ENCODE results near the gene ARV1.

Gene ARV1

DNA sequence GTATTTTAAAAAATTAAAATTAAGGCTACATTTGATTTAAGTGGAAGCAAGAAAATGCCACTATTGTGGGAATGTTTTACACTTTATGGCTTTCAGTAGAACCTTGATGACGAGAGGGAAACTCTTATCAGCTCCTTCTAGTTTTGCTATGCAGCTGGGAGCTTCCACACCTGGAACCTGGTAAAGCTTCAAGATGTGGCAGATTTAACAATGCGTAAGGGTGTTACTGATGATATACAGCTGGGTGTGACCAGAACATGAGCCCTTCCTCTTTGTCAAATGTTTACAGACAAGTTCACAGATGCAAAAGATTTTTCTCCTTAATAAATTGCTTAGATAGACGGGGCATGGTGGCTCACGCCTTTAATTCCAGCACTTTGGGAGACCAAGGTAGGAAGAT, 20.5 kb upstream of the ARV1 start:
- no peak for TF ChIP-seq SNAI2 (CRISPR knock-in tag; IDR thresholded peaks at IDR 0.05)
- no peak for TF ChIP-seq GLIS3 (CRISPR knock-in tag; IDR thresholded peaks at IDR 0.05)
- no peak for TF ChIP-seq PATZ1 (CRISPR knock-in tag; IDR thresholded peaks at IDR 0.05; ENCODE audit: borderline replicate concordance)
- TF ChIP-seq ISL1 (CRISPR knock-in tag; IDR thresholded peaks at IDR 0.05) = no peak
- no peak for TF ChIP-seq TOX (CRISPR knock-in tag; IDR thresholded peaks at IDR 0.05; ENCODE audit: borderline replicate concordance)
- no peak for ATAC-seq

GRCh38 chr1:230964896-230965295, 14.0 kb upstream of the ARV1 start:
- TF ChIP-seq PATZ1 (CRISPR knock-in tag; IDR thresholded peaks at IDR 0.05; ENCODE audit: borderline replicate concordance) = no peak
- no peak for TF ChIP-seq ZNF565 (CRISPR knock-in tag; conservative IDR thresholded peaks at IDR 0.05; ENCODE audit: low read depth)
- ATAC-seq = no peak

DNA sequence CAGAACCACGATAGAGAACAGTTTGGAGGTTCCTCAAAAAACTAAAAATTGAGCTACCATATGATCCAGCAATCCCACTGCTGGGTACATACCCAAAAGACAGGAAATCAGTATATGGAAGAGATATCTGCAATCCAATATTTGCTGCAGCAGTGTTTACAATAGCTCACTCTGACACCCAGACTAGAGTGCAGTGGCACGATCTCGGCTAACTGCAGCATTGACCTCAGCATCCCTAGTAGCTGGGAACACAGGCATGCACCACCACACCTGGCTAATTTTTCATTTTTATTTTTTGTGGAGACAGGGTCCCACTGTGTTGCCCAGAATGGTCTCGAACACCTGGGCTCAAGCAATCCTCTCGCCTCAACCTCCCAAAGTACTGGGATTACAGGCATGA, 13.4 kb upstream of the ARV1 start:
- ATAC-seq = no peak

More for the DNA sequence above, 13.4 kb upstream of the ARV1 start:
- TF ChIP-seq, protein P1, sequence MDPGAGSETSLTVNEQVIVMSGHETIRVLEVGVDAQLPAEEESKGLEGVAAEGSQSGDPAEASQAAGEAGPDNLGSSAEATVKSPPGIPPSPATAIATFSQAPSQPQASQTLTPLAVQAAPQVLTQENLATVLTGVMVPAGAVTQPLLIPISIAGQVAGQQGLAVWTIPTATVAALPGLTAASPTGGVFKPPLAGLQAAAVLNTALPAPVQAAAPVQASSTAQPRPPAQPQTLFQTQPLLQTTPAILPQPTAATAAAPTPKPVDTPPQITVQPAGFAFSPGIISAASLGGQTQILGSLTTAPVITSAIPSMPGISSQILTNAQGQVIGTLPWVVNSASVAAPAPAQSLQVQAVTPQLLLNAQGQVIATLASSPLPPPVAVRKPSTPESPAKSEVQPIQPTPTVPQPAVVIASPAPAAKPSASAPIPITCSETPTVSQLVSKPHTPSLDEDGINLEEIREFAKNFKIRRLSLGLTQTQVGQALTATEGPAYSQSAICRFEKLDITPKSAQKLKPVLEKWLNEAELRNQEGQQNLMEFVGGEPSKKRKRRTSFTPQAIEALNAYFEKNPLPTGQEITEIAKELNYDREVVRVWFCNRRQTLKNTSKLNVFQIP (CRISPR knock-in tag; IDR thresholded peaks at IDR 0.05; ENCODE audit: borderline replicate concordance, low read depth) = no peak
- TF ChIP-seq ZC3H10 (CRISPR knock-in tag; IDR thresholded peaks at IDR 0.05) (no peak), CSDC2 (CRISPR knock-in tag; IDR thresholded peaks at IDR 0.05) (no peak), TOX (CRISPR knock-in tag; IDR thresholded peaks at IDR 0.05; ENCODE audit: borderline replicate concordance) (no peak), BACH2 (CRISPR knock-in tag; IDR thresholded peaks at IDR 0.05; ENCODE audit: borderline replicate concordance) (no peak), TSHZ2 (CRISPR knock-in tag; IDR thresholded peaks at IDR 0.05) (no peak), SNAI2 (CRISPR knock-in tag; IDR thresholded peaks at IDR 0.05) (no peak), ZFP3 (CRISPR knock-in tag; IDR thresholded peaks at IDR 0.05) (no peak), ISL1 (CRISPR knock-in tag; IDR thresholded peaks at IDR 0.05) (no peak), ZNF8 (CRISPR knock-in tag; IDR thresholded peaks at IDR 0.05) (no peak), ARNTL (CRISPR knock-in tag; IDR thresholded peaks at IDR 0.05; ENCODE audit: borderline replicate concordance, low read depth) (no peak), ZFP30 (CRISPR knock-in tag; IDR thresholded peaks at IDR 0.05) (no peak), OSR1 (CRISPR knock-in tag; IDR thresholded peaks at IDR 0.05) (no peak), TCF4 (CRISPR knock-in tag; IDR thresholded peaks at IDR 0.05; ENCODE audit: borderline replicate concordance) (no peak), RARB (CRISPR knock-in tag; IDR thresholded peaks at IDR 0.05) (no peak), ESRRG (CRISPR knock-in tag; IDR thresholded peaks at IDR 0.05) (no peak), ZNF70 (CRISPR knock-in tag; IDR thresholded peaks at IDR 0.05) (no peak), PATZ1 (CRISPR knock-in tag; IDR thresholded peaks at IDR 0.05; ENCODE audit: borderline replicate concordance) (no peak), ZNF565 (CRISPR knock-in tag; conservative IDR thresholded peaks at IDR 0.05; ENCODE audit: low read depth) (no peak)
- TF ChIP-seq, protein P2, sequence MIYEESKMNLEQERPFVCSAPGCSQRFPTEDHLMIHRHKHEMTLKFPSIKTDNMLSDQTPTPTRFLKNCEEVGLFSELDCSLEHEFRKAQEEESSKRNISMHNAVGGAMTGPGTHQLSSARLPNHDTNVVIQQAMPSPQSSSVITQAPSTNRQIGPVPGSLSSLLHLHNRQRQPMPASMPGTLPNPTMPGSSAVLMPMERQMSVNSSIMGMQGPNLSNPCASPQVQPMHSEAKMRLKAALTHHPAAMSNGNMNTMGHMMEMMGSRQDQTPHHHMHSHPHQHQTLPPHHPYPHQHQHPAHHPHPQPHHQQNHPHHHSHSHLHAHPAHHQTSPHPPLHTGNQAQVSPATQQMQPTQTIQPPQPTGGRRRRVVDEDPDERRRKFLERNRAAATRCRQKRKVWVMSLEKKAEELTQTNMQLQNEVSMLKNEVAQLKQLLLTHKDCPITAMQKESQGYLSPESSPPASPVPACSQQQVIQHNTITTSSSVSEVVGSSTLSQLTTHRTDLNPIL (CRISPR knock-in tag; IDR thresholded peaks at IDR 0.05; ENCODE audit: low read depth) = no peak
